Hepatocyte (in vitro differentiated cells): ENCODE data around the gene GALC. TPM values are rescaled to one million over a fixed set of nuclear protein-coding genes. Genes with fewer than 3 reads are reported as not detected.

Experiments
- DNase-seq: peaks from one replicate; pipeline ENCODE4 v3.0.0-alpha.2; 2016; ENCODE audit warnings: low spot score
- H2AFZ ChIP-seq: fragments of 200-600 bp; sonication (generic); 2 replicates; pipeline ENCODE4 v1.6.0; 2016; ENCODE audit warnings: antibody characterized with exemption, mild to moderate bottlenecking
- H3K27ac ChIP-seq: fragments of 200-600 bp; sonication (generic); 2 replicates; pipeline ENCODE4 v1.5.1; 2016; ENCODE audit warnings: mild to moderate bottlenecking
- H3K27me3 ChIP-seq: fragments of 200-600 bp; sonication (generic); 2 replicates; pipeline ENCODE4 v1.6.1; 2016
- H3K36me3 ChIP-seq: fragments of 200-600 bp; sonication (generic); replicated peaks from 2 replicates; pipeline ENCODE4 v1.5.1; 2016; ENCODE audit warnings: low read depth; ENCODE audit not compliant: insufficient read depth
- H3K4me1 ChIP-seq: fragments of 200-600 bp; sonication (generic); 2 replicates; pipeline ENCODE4 v1.5.1; 2016; ENCODE audit warnings: mild to moderate bottlenecking, moderate library complexity; ENCODE audit not compliant: insufficient read depth
- H3K4me2 ChIP-seq: fragments of 200-600 bp; sonication (generic); 2 replicates; pipeline ENCODE4 v1.6.0; 2016
- H3K4me3 ChIP-seq: fragments of 200-600 bp; sonication (generic); 2 replicates; pipeline ENCODE4 v1.5.1; 2016; ENCODE audit warnings: mild to moderate bottlenecking
- H3K79me2 ChIP-seq: fragments of 200-600 bp; sonication (generic); 2 replicates; pipeline ENCODE4 v1.6.0; 2017; ENCODE audit warnings: mild to moderate bottlenecking
- H3K9me2 ChIP-seq: fragments of 200-600 bp; sonication (generic); replicated peaks from 2 replicates; pipeline ENCODE4 v1.6.0; 2017; ENCODE audit warnings: mild to moderate bottlenecking; ENCODE audit not compliant: insufficient read depth
- H3K9me3 ChIP-seq: fragments of 200-600 bp; sonication (generic); 2 replicates; pipeline ENCODE4 v1.5.1; 2016; ENCODE audit warnings: low read depth, mild to moderate bottlenecking
- H4K20me1 ChIP-seq: fragments of 200-600 bp; sonication (generic); 2 replicates; pipeline ENCODE4 v1.6.0; 2016; ENCODE audit warnings: mild to moderate bottlenecking; ENCODE audit not compliant: insufficient read depth, poor library complexity, severe bottlenecking
- CTCF ChIP-seq: fragments of 200-600 bp; sonication (generic); IDR thresholded peaks from 2 replicates; pipeline ENCODE4 v1.5.1; 2016; ENCODE audit warnings: antibody characterized with exemption, mild to moderate bottlenecking; ENCODE audit not compliant: poor library complexity
- EZH2 ChIP-seq: fragments of 200-600 bp; sonication (generic); IDR thresholded peaks from 2 replicates; pipeline ENCODE4 v1.6.1; 2016; ENCODE audit warnings: antibody characterized with exemption, mild to moderate bottlenecking, borderline replicate concordance
- EZH2phosphoT487 ChIP-seq: fragments of 200-600 bp; sonication (generic); IDR thresholded peaks from one replicate; pipeline ENCODE4 v1.6.1; 2018; ENCODE audit warnings: antibody characterized with exemption, mild to moderate bottlenecking, low read depth, moderate library complexity; ENCODE audit not compliant: unreplicated experiment, severe bottlenecking
- WGBS: methylation state at CpG from one replicate; pipeline ENCODE4 v1.1.6; 2016; ENCODE audit warnings: low lambda C conversion rate; ENCODE audit errors: missing lambda C conversion rate; 5-methylcytosine and 5-hydroxymethylcytosine counted together
- polyA plus RNA-seq: library from polyadenylated mRNA; unstranded; fragments of >200 nt; fragmentation: Nextera tagmentation; extraction: Ambion mirVana; gene quantifications from 2 replicates; pipeline ENCODE4 v1.2.1, GENCODE V29; 2016
- total RNA-seq: library from RNA; depleted of rRNA; stranded (reverse); fragments of >200 nt; gene quantifications from 2 replicates; pipeline ENCODE4 v1.2.3, GENCODE V29; 2014

The GALC gene
- total and polyA plus RNA-seq, 2 experiments from 2014 or later, result 23.0 to 47.5 TPM

- H3K4me3 ChIP-seq, result no peak overlapping the region
- H3K27ac ChIP-seq, result no peak overlapping the region
- H3K4me1 ChIP-seq, result no peaks in the 10 kb centered on the region
- H3K9me2 ChIP-seq, result no peaks in the 10 kb centered on the region
- no peaks in the 10 kb centered on the region for H3K36me3 ChIP-seq
- H3K27me3 ChIP-seq, result no peaks in the 10 kb centered on the region
- H4K20me1 ChIP-seq, result no peaks in the 10 kb centered on the region
- no peak overlapping the region for H2AFZ ChIP-seq
- H3K4me2 ChIP-seq, result no peak overlapping the region
- no peaks in the 10 kb centered on the region for H3K9me3 ChIP-seq
- H3K79me2 ChIP-seq, result no peaks in the 10 kb centered on the region
- WGBS, result 97% methylated on average over 25 of the region's 31 CpGs
- DNase-seq, result no peak
- TF ChIP-seq EZH2 (no peak), EZH2phosphoT487 (no peak), CTCF (no peak)
Observed at GRCh38 chr14:87916103-87916885, 76.7 kb downstream of the GALC start.

- no peaks in the 10 kb centered on the region for H3K9me3 ChIP-seq
- no peaks in the 10 kb centered on the region for H4K20me1 ChIP-seq
- no peaks in the 10 kb centered on the region for H3K9me2 ChIP-seq
- H3K4me2 ChIP-seq, result no peak overlapping the region
- H3K27me3 ChIP-seq, result no peaks in the 10 kb centered on the region
- H3K27ac ChIP-seq, result no peak overlapping the region
- no peaks in the 10 kb centered on the region for H3K36me3 ChIP-seq
- DNase-seq, result no peak
- no peaks in the 10 kb centered on the region for H3K4me1 ChIP-seq
- no peak overlapping the region for H3K4me3 ChIP-seq
- 59% methylated on average over 5 of the region's 5 CpGs for WGBS
- no peaks in the 10 kb centered on the region for H3K79me2 ChIP-seq
- TF ChIP-seq EZH2 (no peak), CTCF (no peak), EZH2phosphoT487 (no peak)
- no peak overlapping the region for H2AFZ ChIP-seq
Observed at GRCh38 chr14:87908550-87908949, 84.4 kb downstream of the GALC start.

- H3K4me3 ChIP-seq, result no peak overlapping the region
- no peaks in the 10 kb centered on the region for H3K27me3 ChIP-seq
- no peak overlapping the region for H3K27ac ChIP-seq
- no peak for TF ChIP-seq EZH2phosphoT487
- no peak for TF ChIP-seq CTCF
- no peak for TF ChIP-seq EZH2
- H3K9me2 ChIP-seq, result no peaks in the 10 kb centered on the region
- H3K36me3 ChIP-seq, result no peaks in the 10 kb centered on the region
- H3K9me3 ChIP-seq, result no peaks in the 10 kb centered on the region
- no peak overlapping the region for H2AFZ ChIP-seq
- no peak overlapping the region for H3K4me2 ChIP-seq
- H3K79me2 ChIP-seq, result no peaks in the 10 kb centered on the region
- no peaks in the 10 kb centered on the region for H4K20me1 ChIP-seq
- DNase-seq, result no peak
- no peaks in the 10 kb centered on the region for H3K4me1 ChIP-seq
Observed at GRCh38 chr14:87901652-87902051, 91.3 kb downstream of the GALC start.
